Fibroblast of pulmonary artery (primary cell): Measurements from ENCODE around the gene AFAP1L2.

ENCODE experiments used
- DNase-seq: peaks from one replicate; pipeline ENCODE4 v3.0.0-alpha.2; 2010; ENCODE audit warnings: low read depth
- H3K4me3 ChIP-seq: replicated peaks from 2 replicates; pipeline ENCODE4 v1.5.1; 2011; ENCODE audit warnings: low read depth, mild to moderate bottlenecking, control low read depth, low read length, moderate library complexity
- TF ChIP-seq, protein P1 (sequence below): IDR thresholded peaks from 2 replicates; pipeline ENCODE4 v1.5.1; 2011; ENCODE audit warnings: mild to moderate bottlenecking, control low read depth, low read length, inconsistent platforms; ENCODE audit errors: missing control alignments

AFAP1L2 gene

GRCh38 chr10:114257498-114257897, 146.8 kb downstream of the AFAP1L2 start:
- H3K4me3 ChIP-seq = no peak overlapping the region
- TF ChIP-seq, protein P1, sequence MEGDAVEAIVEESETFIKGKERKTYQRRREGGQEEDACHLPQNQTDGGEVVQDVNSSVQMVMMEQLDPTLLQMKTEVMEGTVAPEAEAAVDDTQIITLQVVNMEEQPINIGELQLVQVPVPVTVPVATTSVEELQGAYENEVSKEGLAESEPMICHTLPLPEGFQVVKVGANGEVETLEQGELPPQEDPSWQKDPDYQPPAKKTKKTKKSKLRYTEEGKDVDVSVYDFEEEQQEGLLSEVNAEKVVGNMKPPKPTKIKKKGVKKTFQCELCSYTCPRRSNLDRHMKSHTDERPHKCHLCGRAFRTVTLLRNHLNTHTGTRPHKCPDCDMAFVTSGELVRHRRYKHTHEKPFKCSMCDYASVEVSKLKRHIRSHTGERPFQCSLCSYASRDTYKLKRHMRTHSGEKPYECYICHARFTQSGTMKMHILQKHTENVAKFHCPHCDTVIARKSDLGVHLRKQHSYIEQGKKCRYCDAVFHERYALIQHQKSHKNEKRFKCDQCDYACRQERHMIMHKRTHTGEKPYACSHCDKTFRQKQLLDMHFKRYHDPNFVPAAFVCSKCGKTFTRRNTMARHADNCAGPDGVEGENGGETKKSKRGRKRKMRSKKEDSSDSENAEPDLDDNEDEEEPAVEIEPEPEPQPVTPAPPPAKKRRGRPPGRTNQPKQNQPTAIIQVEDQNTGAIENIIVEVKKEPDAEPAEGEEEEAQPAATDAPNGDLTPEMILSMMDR = no peak
- DNase-seq = no peak

- DNase-seq = peak; percentile 16
- no peak overlapping the region for H3K4me3 ChIP-seq
- TF ChIP-seq, protein P1 = no peak
These were observed 147.5 kb downstream of the AFAP1L2 start for GRCh38 chr10:114256822-114257221.

DNA sequence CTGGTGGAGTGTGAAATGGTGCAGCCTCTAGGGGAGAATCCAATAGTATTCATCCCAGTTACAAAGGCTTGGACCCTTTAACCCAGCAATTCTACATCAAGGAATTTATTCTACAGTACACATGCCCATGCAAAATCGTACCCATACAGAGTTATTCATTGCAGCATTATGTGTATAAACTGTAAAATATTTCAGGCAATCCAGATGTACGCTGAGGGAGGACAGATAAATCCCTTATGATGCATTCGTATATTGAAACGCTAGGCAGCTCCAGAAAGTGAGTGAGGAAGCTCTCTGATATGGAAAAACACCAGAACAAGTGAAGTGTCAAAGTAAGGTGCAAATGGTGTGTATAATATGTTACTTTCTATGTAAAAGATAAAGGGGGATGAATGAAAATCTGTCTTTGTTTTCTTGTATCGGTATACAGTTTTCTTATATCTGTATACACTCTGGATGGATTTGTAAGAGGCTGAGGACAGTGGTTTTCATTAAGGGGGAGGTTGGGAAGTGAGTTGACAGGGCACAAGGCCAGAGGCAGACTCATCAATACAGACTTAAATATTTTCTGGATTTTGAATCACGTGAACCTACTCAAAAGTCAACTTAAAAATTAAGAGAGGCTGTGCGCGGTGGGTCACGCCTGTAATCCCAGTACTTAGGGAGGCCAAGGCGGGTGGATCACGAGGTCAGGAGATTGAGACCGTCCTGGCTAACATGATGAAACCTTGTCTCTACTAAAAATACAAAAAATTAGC, 148.1 kb downstream of the AFAP1L2 start:
- H3K4me3 ChIP-seq = no peak overlapping the region
- TF ChIP-seq, protein P1 = no peak
- DNase-seq = no peak

DNA sequence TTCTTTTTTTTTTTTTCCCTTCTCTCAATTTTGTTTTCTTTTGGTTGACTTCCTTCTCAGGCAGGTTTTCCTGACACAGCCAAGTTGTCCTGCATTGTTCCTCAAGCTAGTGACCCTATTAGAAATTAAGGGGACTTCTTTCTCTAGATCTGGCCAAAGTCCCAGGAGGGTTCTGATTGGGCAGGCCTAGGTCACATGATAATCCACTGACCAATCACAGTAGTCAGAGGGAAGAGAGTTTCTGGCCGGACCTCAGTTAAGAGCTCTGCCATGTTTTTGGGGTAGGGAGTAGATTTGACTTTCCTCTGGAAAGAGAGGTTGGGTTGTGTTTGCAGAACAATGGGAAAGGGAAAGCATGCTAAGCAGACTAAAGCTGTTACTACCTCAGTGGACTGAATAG, 149.1 kb downstream of the AFAP1L2 start:
- H3K4me3 ChIP-seq = no peak overlapping the region
- TF ChIP-seq, protein P1 = no peak

GRCh38 chr10:114252883-114253282, 151.4 kb downstream of the AFAP1L2 start:
- TF ChIP-seq, protein P1 = no peak
- H3K4me3 ChIP-seq = no peak overlapping the region
- no peak for DNase-seq

More for the DNA sequence above, 149.1 kb downstream of the AFAP1L2 start:
- no peak for DNase-seq

- TF ChIP-seq, protein P1 = no peak
- no peak overlapping the region for H3K4me3 ChIP-seq
- DNase-seq = no peak
These were observed 152.2 kb downstream of the AFAP1L2 start for GRCh38 chr10:114252092-114252491.

GRCh38 chr10:114250716-114251115, 153.6 kb downstream of the AFAP1L2 start:
- TF ChIP-seq, protein P1 = no peak
- no peak for DNase-seq
- H3K4me3 ChIP-seq = no peak overlapping the region
